LNCaP clone FGC (cell line): Measurements from ENCODE around the gene CDK5R2.

Experiments used
- DNase-seq: peaks from one replicate; pipeline ENCODE4 v3.0.0-alpha.2; 2011; ENCODE audit warnings: low read depth
- H3K4me3 ChIP-seq: 2 replicates; pipeline ENCODE4 v1.5.1; 2011; ENCODE audit warnings: mild to moderate bottlenecking, low read depth, low read length, control low read depth
- CTCF ChIP-seq: IDR thresholded peaks from 2 replicates; pipeline ENCODE4 v1.5.1; 2012; ENCODE audit warnings: mild to moderate bottlenecking; ENCODE audit not compliant: control insufficient read depth, insufficient read depth; ENCODE audit errors: extremely low read depth

Gene CDK5R2

DNA sequence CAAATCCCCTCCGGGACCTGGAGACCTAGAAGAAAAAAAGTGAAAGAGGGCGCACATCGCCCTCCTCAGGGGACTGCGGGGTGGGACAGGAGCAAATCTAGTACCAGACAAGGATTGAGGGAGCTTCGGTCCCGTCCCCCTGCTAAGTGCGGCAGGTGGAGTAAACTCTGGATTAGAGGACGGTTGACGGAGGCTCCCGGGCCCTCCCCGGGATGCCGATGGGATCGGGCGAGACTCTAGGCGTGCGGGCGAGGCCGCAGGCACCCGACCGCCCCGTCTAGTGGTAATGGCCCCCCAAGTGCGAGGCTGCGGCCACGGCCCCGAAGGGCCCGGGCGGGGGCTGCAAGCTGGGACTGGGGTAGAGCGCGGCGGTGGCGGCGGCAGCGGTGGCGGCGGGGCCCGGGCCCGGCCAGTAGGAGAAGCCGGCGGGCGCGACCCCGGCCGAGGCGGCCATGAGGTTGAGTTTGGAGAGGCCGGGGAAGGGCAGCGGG, 22.0 kb downstream of the CDK5R2 start:
- TF ChIP-seq CTCF = no peak
- no peak for DNase-seq
- H3K4me3 ChIP-seq = no peak overlapping the region

DNA sequence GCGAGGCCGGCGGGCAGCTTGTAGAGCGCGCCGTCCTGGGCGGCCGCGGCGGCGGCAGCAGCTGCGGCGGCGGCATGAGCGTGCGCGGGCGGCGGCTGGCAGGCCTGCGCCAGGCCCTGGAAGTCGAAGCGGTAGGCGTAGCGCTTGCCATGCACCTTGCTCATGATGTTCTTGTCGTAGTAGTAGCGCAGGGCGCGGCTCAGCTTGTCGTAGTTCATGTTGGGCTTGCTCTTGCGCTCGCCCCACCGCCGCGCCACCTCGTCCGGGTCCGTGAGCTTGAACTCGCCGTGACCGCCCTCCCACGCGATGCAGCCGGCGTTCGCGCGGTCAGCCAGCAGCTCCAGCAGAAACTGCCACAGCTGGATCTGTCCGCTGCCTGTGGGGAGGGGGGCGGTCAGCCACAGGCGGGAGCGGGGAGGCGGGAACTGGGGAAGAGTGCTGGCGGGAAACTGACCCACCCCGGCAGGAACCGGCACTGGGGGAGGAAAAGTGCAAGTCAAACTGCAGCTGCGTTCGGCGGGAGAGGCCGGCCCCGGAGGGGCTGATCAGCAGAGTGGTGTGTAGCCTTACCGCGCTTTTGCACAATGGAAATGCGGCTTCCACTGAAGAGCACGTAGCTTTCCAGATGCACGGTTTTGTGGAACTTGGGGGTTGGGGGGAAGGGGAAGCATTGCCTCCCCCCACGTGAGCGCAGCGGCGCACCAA, 22.6 kb downstream of the CDK5R2 start:
- no peak overlapping the region for H3K4me3 ChIP-seq
- no peak for DNase-seq
- TF ChIP-seq CTCF = no peak

DNA sequence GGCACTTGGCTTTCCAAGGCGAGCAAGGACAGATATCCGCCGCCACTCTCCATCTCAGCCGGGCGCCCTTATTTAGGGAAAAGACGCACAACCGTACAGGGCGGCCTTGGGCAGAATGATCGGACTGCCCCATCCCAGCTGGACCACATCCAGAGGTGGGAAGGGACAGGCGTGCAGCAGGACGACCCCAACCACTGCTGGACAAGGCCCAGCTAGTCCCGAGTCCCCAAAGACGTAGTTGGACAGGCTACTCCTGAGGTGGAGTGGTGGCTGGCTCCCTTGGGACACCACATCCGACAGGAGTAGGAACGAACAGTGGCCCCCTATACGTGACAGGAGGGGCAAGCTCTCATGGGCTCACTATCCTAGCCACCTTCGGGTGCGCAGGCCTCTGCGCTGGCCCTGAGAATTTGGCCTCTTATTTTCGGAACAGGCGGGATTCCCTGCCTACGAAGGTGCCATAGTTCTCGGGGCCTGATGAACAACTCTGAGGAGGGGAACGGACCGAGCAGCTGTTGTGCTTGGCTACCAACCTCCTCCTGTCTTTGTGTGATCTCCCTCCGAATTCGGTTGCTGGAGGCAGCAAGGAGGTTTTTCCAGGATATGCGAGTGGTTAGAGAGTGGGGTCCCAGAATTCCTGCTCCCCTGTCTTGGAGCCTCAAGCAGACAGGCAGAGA, 23.3 kb downstream of the CDK5R2 start:
- H3K4me3 ChIP-seq = no peak overlapping the region
- no peak for DNase-seq

GRCh38 chr2:218983263-218983933, 23.9 kb downstream of the CDK5R2 start:
- TF ChIP-seq CTCF = no peak
- no peak overlapping the region for H3K4me3 ChIP-seq
- DNase-seq = no peak

More for the DNA sequence above, 23.3 kb downstream of the CDK5R2 start:
- no peak for TF ChIP-seq CTCF

GRCh38 chr2:218983934-218984238, 24.4 kb downstream of the CDK5R2 start:
- peak overlapping the region; percentile 37 for H3K4me3 ChIP-seq
- no peak for DNase-seq
- no peak for TF ChIP-seq CTCF

- H3K4me3 ChIP-seq = peak overlapping the region; percentile 37
- TF ChIP-seq CTCF = no peak
- no peak for DNase-seq
Measured at GRCh38 chr2:218984239-218985020, 25.0 kb downstream of the CDK5R2 start.
